HG03354 (cell line): ENCODE results near the gene PTPRN2.
A peak's percentile ranks its signal among the peaks of the same experiment; 100 is the strongest.

ENCODE experiments used
- ATAC-seq: cut with Tn5 transposase; IDR thresholded peaks from one replicate; pipeline ENCODE4 v1.9.1; 2021; ENCODE audit warnings: mild to moderate bottlenecking; ENCODE audit not compliant: unreplicated experiment, poor library complexity, severe bottlenecking

The PTPRN2 gene

DNA sequence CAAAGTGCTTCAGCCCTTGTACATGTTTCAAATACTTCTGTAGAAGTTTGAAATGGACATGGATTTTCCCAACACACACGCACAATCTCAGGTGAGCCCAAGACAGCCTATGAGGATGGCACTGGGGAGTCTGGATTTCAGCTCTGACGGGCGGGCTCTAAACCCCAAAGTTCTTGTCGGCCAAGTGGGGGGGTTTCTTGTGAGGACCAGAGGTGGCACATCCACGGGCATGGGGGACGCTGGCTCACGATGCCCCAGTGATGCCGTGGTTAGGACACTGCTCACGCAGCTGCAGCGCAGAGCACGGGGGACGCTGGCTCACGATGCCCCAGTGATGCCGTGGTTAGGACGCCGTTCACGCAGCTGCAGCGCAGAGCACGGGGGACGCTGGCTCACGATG, 970.7 kb downstream of the PTPRN2 start:
- ATAC-seq, result no peak

DNA sequence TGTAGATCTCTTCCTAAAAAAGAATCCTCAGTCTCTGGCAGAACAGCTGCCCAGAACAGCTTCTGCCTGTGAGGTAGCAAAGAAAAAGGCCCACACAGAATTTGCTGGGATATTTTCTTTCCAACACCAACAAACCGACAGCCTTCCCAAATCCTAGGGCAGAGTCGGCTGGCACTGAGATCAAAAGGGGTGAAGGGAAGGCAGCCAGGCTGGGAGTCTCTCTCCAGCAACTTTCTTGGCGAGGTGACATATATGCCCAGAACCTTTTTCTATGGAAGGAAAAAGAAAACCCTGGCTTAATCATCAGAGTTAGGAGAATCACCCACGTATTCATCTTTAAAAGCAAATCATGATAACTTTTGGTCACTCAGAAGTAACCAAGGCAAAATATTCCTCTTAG, 971.2 kb downstream of the PTPRN2 start:
- no peak for ATAC-seq

GRCh38 chr7:157615852-157616251, 971.8 kb downstream of the PTPRN2 start:
- no peak for ATAC-seq

DNA sequence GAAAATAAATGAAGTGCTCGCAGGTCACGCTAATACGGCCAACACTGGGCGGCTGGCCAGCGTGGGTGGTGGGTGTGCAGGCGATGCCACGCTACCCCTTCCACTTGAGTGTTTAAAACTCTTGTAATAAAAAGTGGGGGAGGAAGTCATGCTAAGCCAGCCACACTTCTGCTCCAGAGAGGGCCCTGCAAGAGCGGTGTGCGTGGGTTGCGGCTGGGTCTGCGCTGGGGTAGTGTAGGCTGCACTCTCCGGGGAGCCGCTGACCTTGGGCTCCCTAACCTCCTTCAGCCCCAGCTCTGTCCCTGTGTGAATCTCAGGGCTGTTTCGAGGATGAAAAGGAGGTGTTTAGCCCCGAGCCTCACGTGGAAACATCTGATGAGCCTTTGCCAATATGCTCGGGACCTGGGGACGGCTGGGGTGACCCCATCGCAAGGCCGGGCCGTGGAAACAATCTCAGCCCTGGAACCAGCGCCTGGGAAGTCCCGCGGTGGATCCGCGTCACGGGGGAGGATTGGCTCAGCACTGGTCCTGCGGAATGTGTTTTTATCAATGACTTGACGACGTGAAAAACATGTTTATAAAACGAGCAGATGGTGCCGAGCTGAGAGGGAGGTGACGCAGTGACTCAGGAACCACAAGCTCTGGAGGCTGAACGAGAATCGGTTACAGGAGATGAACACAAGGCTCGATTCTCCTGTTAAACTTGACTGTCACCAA, 972.4 kb downstream of the PTPRN2 start:
- no peak for ATAC-seq

GRCh38 chr7:157614457-157615020, 973.1 kb downstream of the PTPRN2 start:
- no peak for ATAC-seq

- ATAC-seq, result no peak
These were observed 973.9 kb downstream of the PTPRN2 start for GRCh38 chr7:157613575-157614322.

- ATAC-seq, result peak; percentile 83
These were observed 974.7 kb downstream of the PTPRN2 start for GRCh38 chr7:157612664-157613561.

- no peak for ATAC-seq
These were observed 975.5 kb downstream of the PTPRN2 start for GRCh38 chr7:157612009-157612663.

DNA sequence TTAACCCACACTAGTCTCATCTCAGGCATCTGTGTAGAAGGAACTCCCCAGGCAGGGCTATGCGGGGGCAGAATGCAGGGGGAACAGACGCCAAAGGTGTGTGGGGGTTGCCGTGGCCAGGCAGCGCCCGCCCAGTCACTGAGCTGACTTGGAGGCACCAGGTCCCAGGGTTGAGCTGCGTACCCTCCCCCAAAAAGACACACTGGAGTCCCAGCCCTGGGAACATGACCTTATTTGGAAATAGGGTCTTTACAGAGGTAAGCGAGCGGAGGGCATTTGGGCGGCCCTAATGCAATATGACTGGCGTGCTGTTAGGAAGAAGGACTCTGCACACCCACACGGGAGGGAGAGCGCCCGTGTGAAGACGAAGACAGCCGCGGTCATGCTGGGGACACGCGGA, 976.3 kb downstream of the PTPRN2 start:
- ATAC-seq, result no peak

DNA sequence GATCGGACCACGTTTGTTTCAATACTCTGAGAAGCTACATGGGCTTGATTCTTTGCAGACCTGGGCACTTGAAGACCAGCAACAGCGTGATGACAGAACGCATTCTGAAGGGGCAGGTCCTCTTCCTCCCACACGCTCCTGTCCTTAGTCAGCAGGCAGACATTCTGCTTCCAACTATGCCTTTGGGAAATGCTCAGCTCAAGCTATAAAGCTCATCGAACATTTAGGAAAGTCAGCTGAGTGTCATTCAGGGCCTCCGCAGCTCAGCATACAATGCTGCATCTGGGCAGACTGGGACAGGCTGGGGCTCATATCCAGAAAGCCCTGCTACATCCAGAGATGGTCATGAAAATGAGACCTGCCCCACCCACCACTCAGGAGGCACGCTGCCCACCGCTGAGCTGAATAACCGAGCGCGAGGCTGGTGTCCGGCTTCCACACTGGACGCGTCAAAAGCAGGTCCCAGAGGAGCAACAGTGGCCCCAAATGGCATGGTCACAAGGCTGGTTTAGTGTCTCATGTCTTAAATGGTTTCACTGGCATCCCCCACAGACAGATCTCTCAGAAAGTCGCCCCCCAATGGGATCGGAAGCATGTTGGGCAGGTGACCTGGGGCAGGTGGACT, 976.8 kb downstream of the PTPRN2 start:
- no peak for ATAC-seq

- no peak for ATAC-seq
These were observed 977.5 kb downstream of the PTPRN2 start for GRCh38 chr7:157609932-157610640.

DNA sequence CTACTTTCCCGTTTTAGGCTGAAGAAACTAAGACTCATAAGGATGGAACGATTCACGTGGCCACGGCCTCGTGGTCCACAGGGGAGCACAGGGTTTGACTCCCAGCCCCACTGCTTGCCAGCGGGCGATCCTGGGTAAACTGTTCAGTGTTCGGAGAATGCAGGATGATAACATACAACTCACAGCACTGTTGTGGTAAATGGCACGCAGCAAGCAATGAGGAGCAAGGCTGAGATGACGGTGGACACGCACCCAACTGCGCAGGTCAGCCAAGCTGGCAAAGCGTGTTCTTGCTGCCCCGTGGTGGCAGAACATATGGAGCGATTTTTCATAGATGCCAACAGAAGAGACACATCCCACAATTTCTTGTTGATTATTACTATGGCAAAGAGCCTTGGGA, 978.1 kb downstream of the PTPRN2 start:
- no peak for ATAC-seq

DNA sequence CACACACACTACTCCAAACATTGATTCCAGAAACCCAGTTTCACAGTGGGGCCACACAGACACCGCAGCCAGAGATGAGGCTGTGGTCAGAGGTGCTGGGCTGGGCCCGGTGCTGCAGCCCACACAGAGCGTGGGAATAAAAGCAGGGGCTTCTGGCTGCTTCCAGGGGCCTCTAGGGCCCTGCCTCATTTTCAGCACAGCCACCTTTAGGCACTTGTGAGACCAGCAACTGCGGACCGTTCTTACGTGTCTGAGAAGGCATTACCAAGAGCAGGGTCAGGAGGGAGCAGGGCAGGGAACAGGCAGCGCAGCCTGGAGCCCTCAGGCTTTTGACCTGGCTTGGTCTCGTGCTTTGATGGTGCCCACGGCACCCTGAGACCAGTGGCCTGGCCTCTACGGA, 980.4 kb downstream of the PTPRN2 start:
- ATAC-seq, result no peak

GRCh38 chr7:157606140-157606539, 981.5 kb downstream of the PTPRN2 start:
- no peak for ATAC-seq

- ATAC-seq, result no peak
These were observed 982.0 kb downstream of the PTPRN2 start for GRCh38 chr7:157605638-157606037.

GRCh38 chr7:157604661-157605381, 982.8 kb downstream of the PTPRN2 start:
- no peak for ATAC-seq

- no peak for ATAC-seq
These were observed 983.9 kb downstream of the PTPRN2 start for GRCh38 chr7:157603716-157604115.

- ATAC-seq, result no peak
These were observed 984.6 kb downstream of the PTPRN2 start for GRCh38 chr7:157603005-157603404.
